NCI-H1436 (cell line): ENCODE measurements around the gene STX11.
"Not testable (repeated sequence)": the region's sequence is repeated elsewhere in the genome, so short reads cannot be mapped to it uniquely, and the experiment has no call there.

ENCODE experiments used
- DNase-seq: peaks from one replicate; lab custom pipeline; 2025; lab: John Stamatoyannopoulos, UW

STX11 gene

GRCh38 chr6:144177726-144178125 is 27.4 kb downstream of the STX11 start:
- no peak for DNase-seq

- DNase-seq = no peak
Observed at GRCh38 chr6:144178323-144178722, 28.0 kb downstream of the STX11 start.

- DNase-seq = no peak
Observed at GRCh38 chr6:144179237-144179636, 28.9 kb downstream of the STX11 start.

- DNase-seq = no peak
Observed at GRCh38 chr6:144179828-144180227, 29.5 kb downstream of the STX11 start.

GRCh38 chr6:144180354-144180753 is 30.0 kb downstream of the STX11 start:
- not testable (repeated sequence) for DNase-seq

- no peak for DNase-seq
Observed at GRCh38 chr6:144181639-144182038, 31.3 kb downstream of the STX11 start.

GRCh38 chr6:144184186-144184585 is 33.9 kb downstream of the STX11 start:
- DNase-seq = not testable (repeated sequence)

GRCh38 chr6:144185133-144185836 is 35.0 kb downstream of the STX11 start:
- no peak for DNase-seq

- no peak for DNase-seq
Observed at GRCh38 chr6:144186817-144187625, 36.7 kb downstream of the STX11 start.

GRCh38 chr6:144189351-144189750 is 39.0 kb downstream of the STX11 start:
- no peak for DNase-seq

- no peak for DNase-seq
Observed at GRCh38 chr6:144190080-144190479, 39.8 kb downstream of the STX11 start.

GRCh38 chr6:144190593-144190992 is 40.3 kb downstream of the STX11 start:
- no peak for DNase-seq

GRCh38 chr6:144193181-144193580 is 42.9 kb downstream of the STX11 start:
- no peak for DNase-seq

- DNase-seq = no peak
Observed at GRCh38 chr6:144194293-144194810, 44.0 kb downstream of the STX11 start.

GRCh38 chr6:144195671-144196270 is 45.5 kb downstream of the STX11 start:
- DNase-seq = no peak

- no peak for DNase-seq
Observed at GRCh38 chr6:144197919-144198318, 47.6 kb downstream of the STX11 start.

- DNase-seq = no peak
Observed at GRCh38 chr6:144202879-144203468, 52.7 kb downstream of the STX11 start.

GRCh38 chr6:144211160-144211559 is 60.8 kb downstream of the STX11 start:
- no peak for DNase-seq

- no peak for DNase-seq
Observed at GRCh38 chr6:144213315-144213714, 63.0 kb downstream of the STX11 start.

- DNase-seq = no peak
Observed at GRCh38 chr6:144214029-144214428, 63.7 kb downstream of the STX11 start.

- no peak for DNase-seq
Observed at GRCh38 chr6:144214622-144215401, 64.5 kb downstream of the STX11 start.
